Measurements from ENCODE around the gene NCMAP.

Gene NCMAP

GRCh38 chr1:24606621-24607020, 50.7 kb downstream of the NCMAP start:
- in situ Hi-C loops (cut with MboI; ENCODE audit: low pct_unique_long_range_greater_than_20kb, low sequenced_read_pairs, unreplicated experiment): no loop called here
- TF ChIP-seq CTCF (IDR thresholded peaks at IDR 0.05; ENCODE audit: extremely low read depth, insufficient read depth, missing control alignments): no peak
- no peak for DNase-seq (ENCODE audit: low spot score)

- in situ Hi-C loops (cut with MboI; ENCODE audit: low pct_unique_long_range_greater_than_20kb, low sequenced_read_pairs, unreplicated experiment): no loop called here
- DNase-seq (ENCODE audit: low spot score): no peak
- no peak for TF ChIP-seq CTCF (IDR thresholded peaks at IDR 0.05; ENCODE audit: extremely low read depth, insufficient read depth, missing control alignments)
Measured at GRCh38 chr1:24609949-24610517, 54.1 kb downstream of the NCMAP start.

- no peak for TF ChIP-seq CTCF (IDR thresholded peaks at IDR 0.05; ENCODE audit: extremely low read depth, insufficient read depth, missing control alignments)
- DNase-seq (ENCODE audit: low spot score): no peak
- in situ Hi-C loops (cut with MboI; ENCODE audit: low pct_unique_long_range_greater_than_20kb, low sequenced_read_pairs, unreplicated experiment): no loop called here
Measured at GRCh38 chr1:24619376-24619775, 63.5 kb downstream of the NCMAP start.

GRCh38 chr1:24620678-24621077, 64.8 kb downstream of the NCMAP start:
- DNase-seq (ENCODE audit: low spot score): no peak
- TF ChIP-seq CTCF (IDR thresholded peaks at IDR 0.05; ENCODE audit: extremely low read depth, insufficient read depth, missing control alignments): no peak
- in situ Hi-C loops (cut with MboI; ENCODE audit: low pct_unique_long_range_greater_than_20kb, low sequenced_read_pairs, unreplicated experiment): no loop called here

- DNase-seq (ENCODE audit: low spot score): no peak
- in situ Hi-C loops (cut with MboI; ENCODE audit: low pct_unique_long_range_greater_than_20kb, low sequenced_read_pairs, unreplicated experiment): no loop called here
- no peak for TF ChIP-seq CTCF (IDR thresholded peaks at IDR 0.05; ENCODE audit: extremely low read depth, insufficient read depth, missing control alignments)
Measured at GRCh38 chr1:24621121-24621520, 65.2 kb downstream of the NCMAP start.

GRCh38 chr1:24622218-24622617, 66.3 kb downstream of the NCMAP start:
- in situ Hi-C loops (cut with MboI; ENCODE audit: low pct_unique_long_range_greater_than_20kb, low sequenced_read_pairs, unreplicated experiment): no loop called here
- no peak for DNase-seq (ENCODE audit: low spot score)
- no peak for TF ChIP-seq CTCF (IDR thresholded peaks at IDR 0.05; ENCODE audit: extremely low read depth, insufficient read depth, missing control alignments)

- no peak for DNase-seq (ENCODE audit: low spot score)
- in situ Hi-C loops (cut with MboI; ENCODE audit: low pct_unique_long_range_greater_than_20kb, low sequenced_read_pairs, unreplicated experiment): no loop called here
- no peak for TF ChIP-seq CTCF (IDR thresholded peaks at IDR 0.05; ENCODE audit: extremely low read depth, insufficient read depth, missing control alignments)
Measured at GRCh38 chr1:24632832-24633175, 76.9 kb downstream of the NCMAP start.
